Choroid plexus epithelial cell (primary cell): ENCODE measurements around the gene DISP2.
A peak's percentile ranks its signal among the peaks of the same experiment; 100 is the strongest.

Experiments used
- DNase-seq: peaks from one replicate; pipeline ENCODE4 v3.0.0-alpha.2; 2010; ENCODE audit warnings: low read depth
- H3K4me3 ChIP-seq: 2 replicates; pipeline ENCODE4 v1.5.1; 2011; ENCODE audit warnings: low read depth, mild to moderate bottlenecking, control low read depth, low read length, moderate library complexity
- CTCF ChIP-seq: conservative IDR thresholded peaks from 2 replicates; pipeline ENCODE4 v1.5.1; 2011; ENCODE audit warnings: low read depth, mild to moderate bottlenecking, control low read depth, inconsistent platforms, low read length, moderate library complexity

DISP2 gene

GRCh38 chr15:40338041-40338657 lies 19.9 kb upstream of the DISP2 start:
- peak; percentile 85 for TF ChIP-seq CTCF
- H3K4me3 ChIP-seq: no peak overlapping the region
- DNase-seq: peak; percentile 82

- peak overlapping the region; percentile 18 for H3K4me3 ChIP-seq
- DNase-seq: peak; percentile 70
- no peak for TF ChIP-seq CTCF
These were observed 18.9 kb upstream of the DISP2 start for GRCh38 chr15:40338921-40339620.

GRCh38 chr15:40339621-40339945 lies 18.4 kb upstream of the DISP2 start:
- peak overlapping the region; percentile 54 for H3K4me3 ChIP-seq
- peak; percentile 26 for TF ChIP-seq CTCF
- no peak for DNase-seq

GRCh38 chr15:40340038-40340739 lies 17.8 kb upstream of the DISP2 start:
- peak; percentile 61 for DNase-seq
- TF ChIP-seq CTCF: no peak
- peak overlapping the region; percentile 54 for H3K4me3 ChIP-seq

- TF ChIP-seq CTCF: no peak
- H3K4me3 ChIP-seq: peak within 1 kb of the TSS; percentile 54
- peak; percentile 91 for DNase-seq
These were observed 17.1 kb upstream of the DISP2 start, which contains the start of gene CCDC9B for GRCh38 chr15:40340740-40341400. TSS of gene CCDC9B (minus strand) at chr15:40340939. CDS start at chr15:40340819, 120 bp downstream.

GRCh38 chr15:40342416-40343320 lies 15.4 kb upstream of the DISP2 start:
- no peak for TF ChIP-seq CTCF
- DNase-seq: no peak

More at GRCh38 chr15:40342416-40343320, 15.4 kb upstream of the DISP2 start:
- no peak overlapping the region for H3K4me3 ChIP-seq
